NCI-H1105 (cell line): ENCODE results near the gene DBF4B.
"Not testable (repeated sequence)": the region's sequence is repeated elsewhere in the genome, so short reads cannot be mapped to it uniquely, and the experiment has no call there.

ENCODE experiments used
- DNase-seq: peaks from one replicate; lab custom pipeline; 2025; lab: John Stamatoyannopoulos, UW

Gene DBF4B

DNA sequence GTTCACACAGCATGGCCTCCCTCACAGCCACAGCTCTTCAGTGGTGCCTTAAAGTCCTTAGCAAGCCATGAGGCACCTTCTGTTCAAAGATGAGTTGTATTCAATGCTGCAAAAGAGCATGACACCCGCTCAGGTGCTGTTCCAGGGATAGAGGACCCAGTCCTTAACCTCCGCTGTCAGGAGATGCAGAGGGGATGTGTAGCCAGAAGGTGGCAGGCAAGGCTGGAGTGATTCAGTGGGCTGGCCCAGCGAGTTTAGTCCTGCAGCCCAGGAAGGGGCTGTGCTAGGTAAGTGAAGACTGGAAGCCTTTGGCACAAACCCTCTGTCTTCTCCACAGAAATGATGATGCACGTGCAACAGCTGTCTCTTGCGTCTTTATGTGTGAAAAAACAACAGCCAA, 25.3 kb downstream of the DBF4B start:
- no peak for DNase-seq

DNA sequence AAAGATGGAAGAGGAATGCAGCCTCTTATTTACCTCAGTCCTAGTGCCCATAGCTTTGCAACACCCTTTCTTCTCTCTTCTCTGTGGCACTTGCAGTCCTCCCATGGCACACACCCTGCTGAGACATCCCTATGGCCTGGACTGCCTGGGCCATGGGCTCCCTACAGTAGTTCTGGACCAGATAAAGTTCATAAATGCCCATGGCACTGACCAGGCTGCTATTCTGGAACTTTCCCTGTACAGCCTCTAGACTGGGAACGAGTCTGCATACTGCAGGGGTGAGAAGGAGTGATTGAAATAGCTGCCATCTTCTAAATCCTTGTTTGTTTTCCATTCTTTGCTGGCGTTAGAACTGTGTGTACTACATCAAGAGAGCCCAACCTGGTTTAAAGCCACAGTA, 25.8 kb downstream of the DBF4B start:
- no peak for DNase-seq

DNA sequence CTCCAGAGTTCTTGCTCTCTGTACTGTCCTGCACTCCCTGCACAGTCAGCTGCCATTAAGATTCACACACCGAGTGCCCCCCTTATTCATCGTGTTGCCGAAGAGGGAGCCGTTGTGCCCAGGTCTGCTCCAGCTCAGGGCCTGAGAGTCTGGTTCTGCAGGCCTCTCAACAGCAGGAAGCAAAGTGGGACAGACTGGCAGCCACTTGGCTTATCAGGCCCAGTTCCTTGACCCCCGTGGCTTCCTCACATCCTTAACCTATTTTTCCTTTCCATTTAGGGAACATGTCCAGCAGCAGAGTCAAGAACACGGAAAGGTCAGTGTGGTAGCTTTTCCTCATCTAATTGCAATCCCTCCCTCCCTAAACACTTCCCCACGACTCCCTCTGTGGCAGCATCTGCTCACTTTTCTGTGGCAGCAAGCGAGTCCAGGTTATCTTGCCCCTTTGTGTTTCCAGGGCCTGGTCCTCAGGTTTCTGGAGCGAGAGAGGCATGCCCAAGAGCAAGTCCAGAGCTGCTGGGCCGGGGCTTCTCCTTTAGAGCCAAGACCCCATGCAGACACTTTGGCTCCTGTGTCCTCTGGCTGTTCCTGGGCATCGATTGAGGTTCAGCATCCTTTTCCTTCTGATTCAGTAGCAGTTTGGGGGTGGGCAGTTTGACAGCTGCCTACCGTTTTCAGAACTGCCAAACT, 28.2 kb downstream of the DBF4B start:
- no peak for DNase-seq

DNA sequence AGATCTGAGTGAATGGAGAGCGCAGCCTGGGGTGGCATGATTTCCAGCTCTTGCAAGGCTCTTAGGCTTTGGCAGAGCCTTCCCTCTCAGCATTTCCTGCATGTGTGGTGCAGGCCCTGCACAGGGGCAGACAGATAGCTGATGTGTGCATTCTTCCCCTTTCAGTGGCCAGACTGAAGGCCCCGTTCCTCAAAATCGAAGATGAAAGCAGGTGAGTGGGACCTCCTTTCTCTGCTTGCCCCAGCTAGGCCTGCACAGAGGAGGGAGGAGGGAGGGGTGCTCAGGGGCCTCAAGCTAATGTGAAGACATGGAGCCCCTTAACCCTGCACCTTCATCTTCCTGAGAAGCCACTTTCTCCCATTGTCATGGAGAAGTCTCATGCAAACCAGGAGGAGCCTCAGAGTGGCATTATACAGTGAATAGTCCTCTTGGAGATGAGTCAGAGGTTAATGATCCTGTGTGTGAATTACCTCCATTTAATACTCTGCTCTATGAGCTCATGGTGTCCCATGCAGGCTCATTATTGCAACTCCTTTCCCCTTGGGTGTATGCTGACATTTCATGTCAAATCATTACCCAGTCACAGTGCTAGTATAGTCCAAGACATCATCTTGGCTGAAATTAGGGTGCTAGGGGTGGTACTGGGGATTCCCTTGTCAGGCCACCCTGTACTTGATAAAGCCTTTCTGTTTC, 29.9 kb downstream of the DBF4B start:
- DNase-seq = no peak

DNA sequence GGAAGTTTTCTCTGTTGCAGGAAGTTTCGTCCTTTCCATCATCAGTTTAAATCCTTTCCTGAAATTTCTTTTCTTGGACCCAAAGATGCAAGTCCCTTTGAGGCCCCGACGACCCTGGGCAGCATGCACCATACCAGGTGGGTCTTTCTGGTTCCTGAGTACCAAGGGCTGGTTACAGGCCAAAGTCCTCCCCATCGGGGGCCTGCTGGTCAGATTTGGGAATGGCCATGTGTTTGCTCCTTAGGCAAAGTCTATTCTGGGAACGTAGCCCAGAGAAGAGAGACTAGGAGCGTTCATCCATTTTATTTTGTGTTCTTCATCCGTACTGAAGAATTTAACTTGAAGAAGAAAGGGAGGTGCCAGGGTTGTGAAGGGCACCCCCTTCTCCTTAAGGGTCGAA, 32.9 kb downstream of the DBF4B start:
- DNase-seq = no peak

DNA sequence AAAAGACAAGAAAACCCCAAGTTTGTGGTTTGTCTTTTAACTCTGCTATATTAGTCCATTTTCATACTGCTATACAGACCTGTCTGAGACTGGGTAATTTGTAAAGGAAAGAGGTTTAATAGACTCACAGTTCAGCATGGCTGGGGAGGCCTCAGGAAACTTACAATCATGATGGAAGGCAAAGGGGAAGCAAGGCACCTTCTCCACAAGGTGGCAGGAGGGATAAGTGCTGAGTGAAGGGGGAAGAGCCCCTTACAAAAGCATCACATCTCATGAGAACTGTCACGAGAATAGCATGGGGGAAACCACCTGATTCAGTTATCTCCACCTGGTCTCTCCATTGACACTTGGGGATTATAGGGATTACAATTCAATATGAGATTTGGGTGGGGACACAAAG, 36.8 kb downstream of the DBF4B start:
- DNase-seq = no peak

DNA sequence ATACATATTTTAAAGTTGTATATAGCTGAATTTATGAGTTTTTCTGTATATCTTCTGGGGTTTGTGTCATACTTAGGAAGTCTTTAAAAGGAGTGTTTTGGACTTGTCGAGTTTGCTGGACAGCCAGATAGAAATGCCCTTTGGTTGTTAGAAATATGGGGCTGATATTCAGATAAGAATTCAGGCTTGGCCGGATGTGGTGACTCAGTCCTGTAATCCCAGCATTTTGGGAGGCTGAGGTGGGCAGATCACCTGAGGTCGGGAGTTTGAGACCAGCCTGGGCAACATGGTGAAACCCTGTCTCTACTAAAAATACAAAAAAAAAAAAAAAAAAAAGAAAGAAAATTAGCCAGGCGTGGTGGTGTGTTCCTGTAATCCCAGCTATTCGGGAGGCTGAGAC, 37.3 kb downstream of the DBF4B start:
- DNase-seq = not testable (repeated sequence)

DNA sequence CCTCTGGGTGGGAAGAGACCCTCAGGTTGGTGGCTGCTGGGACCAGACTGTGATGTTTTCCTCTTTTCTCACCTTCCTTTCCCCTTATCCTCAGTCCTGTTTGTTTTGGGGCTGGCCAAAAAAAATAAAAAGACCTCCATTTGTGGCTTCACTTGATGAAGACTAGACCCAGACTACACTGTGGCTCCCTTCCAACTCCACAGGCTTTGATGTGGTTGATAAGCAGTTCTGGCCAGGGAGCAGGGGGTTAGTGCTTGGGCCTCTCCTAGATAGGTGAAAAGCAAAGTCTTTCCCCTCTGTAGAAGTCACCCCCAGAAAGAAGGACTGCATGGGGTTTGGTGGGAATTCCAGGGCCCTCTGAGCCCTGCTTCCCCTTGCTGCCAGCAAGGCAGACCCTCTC, 39.1 kb downstream of the DBF4B start:
- DNase-seq = no peak

DNA sequence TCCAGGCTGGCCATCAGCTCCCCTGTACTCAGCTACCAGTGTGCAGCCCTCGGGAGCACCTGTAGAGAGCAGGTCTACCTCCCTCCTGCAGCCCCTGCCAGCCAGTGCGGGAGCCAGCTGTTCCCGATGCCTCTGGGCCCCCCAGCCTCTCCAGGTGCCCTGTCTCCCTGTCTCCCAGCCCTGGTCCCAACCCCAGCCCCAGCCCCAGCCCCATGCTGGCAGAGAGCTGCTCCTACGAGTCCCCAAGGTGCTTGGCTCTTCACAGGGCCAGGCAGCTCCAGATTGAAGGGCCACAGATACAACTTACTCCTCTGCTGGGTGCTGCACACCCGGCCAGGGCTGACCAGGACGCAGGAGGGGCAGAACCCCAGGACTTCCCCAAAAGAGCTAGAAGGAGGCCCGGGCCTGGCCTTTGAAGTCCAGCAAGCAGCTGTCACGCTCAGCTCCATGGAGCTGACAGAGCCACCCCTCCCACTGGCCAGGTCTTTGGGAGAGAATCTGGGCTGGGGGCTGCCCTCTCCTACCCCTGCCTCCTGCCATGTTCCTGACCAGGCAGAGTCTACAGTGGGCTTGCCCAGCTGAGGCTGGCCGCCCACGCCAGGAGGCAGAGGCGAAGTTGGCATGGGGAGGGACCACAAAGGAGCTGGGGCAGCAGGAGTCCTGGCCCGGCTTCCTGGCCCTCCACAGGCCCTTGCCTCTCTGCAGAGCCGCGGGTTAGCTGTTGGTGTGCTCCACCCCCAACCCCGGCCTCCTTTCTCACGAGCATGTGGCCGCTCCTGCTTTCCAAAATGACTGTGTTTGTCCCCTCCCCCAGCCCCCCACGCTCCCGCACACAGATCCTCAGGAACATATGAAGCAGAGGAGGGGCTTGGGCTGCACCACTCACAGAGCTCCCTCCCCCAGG, 40.9 kb downstream of the DBF4B start:
- DNase-seq = no peak

DNA sequence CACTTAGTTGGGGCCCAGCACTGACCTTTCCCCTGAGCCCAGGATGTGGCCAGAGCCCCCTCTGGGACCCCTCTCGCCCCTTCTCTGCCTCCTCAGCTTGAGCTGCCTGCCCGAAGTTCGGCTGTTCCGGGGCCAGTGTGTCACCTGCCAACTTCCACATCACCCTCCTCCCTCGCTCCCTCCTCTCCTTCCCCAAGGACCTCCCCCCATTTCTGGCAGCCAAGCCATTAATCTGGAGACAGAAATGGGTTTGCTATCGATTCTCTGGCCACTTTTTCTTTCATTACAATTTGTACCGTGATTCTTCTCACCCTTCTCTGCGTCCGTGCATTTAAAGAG, 41.5 kb downstream of the DBF4B start:
- DNase-seq = no peak

DNA sequence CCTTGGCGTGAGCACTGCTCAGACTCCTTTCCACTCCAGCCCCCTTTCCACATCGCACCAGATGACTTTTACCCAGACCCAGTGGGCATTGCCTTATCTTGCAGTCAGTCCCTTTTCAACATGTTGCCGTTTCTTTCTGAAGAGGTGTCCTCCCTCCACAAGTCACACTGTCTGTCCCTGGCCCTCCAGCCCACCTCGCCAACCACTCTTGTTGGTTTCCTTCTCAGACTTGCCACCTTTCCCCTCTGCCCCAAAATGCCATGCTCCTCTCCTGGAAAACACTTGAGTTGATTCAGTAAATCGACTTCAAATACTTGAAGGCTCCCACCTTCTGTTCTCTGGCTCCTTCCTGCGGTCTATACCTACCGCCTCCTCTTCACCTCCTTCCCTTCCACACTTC, 42.9 kb downstream of the DBF4B start:
- no peak for DNase-seq

DNA sequence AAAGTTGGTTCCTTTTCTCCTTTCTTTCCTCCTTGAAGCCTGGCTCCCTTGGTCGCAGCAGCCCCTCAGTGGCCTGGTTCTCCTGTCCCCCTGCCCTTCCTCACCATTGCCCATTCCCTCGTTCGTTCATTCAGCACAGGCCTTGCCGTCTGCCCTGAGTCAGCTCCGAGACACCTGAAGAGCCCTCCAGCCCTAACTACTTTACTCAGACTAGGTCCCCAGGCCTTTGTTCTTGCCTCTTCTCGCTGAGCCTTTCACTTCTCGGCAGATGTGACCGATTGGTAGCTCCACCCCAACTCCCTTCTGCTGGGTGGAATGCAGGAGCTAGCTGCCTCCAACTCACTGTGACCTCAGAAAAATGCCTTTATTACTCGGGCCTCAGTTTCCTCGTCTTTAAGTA, 43.3 kb downstream of the DBF4B start:
- DNase-seq = no peak

DNA sequence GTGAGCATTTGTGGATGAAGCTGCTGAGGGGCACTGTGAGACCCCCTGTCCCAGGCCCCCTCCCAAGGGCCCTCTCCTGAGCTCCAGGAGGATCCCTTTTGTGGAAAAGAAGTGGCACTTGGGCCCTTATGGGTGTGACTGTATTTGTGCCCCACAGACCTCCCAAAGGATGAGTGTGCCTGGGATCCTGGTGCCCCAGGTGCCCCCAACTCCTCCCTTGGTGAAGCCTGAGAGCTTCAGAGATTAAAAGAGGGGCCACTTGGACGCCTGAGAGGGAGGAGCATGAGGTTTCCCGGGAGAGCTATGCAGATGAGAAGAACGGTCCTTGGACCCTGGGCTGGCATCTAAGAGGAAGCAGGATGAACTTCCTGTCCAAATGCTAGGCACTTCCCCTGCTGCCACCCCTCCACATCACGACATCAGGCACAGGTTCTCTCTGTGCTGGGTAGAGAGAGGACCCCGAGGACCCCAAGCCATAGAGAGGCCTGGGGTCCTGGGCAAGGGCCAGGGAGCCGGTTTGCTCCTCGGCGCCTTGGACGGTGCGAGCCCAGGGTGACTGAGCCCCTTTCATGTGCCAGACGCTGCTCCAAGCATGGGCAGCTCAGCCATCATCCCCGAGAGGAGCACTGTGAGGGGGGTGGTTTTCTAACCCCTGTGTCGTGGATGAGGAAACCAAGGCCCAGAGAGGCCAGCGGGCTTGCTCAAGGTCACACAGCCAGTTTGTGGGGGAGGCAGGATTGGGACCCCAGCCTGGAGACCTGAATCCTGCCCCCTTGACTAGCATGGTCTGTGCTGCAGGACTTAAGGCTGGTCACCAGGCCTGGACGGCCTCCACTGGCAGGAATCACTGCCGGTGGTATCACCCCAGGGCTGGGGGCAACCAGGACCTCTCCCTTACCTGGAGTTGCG, 44.7 kb downstream of the DBF4B start:
- no peak for DNase-seq

DNA sequence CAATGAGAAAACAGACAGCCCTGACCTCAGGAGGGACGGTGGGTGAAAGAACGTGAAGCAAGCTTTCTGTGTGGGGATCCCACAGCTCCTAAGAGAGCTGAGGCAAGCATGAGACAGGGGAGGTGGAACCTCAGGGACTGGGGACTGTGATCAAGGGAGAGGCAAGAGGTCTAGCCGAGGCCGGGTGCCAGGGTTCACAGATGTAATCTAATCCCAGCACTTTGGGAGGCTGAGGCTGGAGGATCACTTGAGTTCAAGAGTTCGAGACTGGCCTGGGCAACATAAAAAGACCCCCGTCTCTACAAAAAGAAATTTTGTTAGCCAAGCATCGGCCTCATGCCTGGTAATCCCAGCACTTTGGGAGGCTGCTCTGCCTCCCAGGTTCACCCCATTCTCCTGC, 45.8 kb downstream of the DBF4B start:
- DNase-seq = no peak

DNA sequence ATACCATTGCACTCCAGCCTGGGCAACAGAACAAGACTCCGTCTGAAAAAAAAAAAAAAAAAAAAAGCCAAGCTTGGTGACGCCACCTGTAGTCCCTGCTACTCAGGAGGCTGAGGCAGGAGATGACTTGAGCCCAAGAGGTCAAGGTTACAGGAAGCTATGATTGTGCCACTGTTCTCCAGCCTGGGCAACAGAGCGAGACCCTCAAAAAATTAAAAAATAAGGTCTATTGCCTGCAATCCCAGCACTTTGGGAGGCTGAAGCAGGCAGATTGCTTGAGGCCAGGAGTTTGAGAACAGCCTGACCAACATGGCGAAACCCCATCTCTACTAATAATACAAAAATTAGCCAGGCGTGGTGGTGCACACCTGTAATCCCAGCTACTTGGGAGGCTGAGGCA, 46.7 kb downstream of the DBF4B start:
- DNase-seq = not testable (repeated sequence)

DNA sequence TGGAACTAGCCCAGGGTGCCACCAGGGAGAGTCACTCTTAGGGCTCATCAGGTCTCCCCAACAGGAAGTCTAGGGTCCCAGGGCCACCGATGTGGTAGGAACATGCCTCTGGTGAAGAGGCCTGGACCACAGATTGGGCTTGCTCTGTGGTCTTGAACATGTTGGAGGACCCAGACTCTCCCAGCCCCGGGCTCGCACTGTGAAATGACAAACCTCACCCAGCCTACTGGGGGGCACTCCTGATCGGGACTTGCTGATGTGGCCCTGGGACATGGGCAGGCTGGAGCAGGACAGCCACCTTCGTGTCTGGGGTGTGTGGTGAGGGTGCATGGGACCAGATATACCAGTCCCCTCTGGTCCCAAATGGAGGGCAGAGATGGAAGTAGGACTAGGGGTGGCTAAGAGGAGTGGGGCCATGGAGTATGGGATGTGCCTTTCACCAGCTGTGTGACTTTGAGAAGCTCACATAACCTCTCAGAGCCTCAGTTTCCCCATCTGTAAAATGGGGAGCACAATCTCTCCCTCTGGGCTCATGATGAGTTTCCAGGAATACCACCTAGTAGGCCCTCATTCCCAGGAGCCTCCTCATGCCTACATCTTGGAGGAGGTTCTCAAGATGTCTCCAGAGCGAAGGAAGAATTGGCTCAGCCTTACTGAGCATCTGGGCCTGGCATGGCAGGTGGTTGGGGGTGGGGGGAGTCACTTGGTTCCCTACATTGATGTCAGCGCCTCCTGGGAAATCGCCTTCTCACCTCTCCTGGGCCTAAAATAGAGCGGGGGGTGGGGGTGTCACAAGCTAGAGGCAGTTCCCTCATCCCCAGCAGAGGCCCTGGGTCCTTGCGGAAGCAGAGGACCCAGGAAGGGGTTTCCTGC, 48.8 kb downstream of the DBF4B start:
- DNase-seq = no peak

DNA sequence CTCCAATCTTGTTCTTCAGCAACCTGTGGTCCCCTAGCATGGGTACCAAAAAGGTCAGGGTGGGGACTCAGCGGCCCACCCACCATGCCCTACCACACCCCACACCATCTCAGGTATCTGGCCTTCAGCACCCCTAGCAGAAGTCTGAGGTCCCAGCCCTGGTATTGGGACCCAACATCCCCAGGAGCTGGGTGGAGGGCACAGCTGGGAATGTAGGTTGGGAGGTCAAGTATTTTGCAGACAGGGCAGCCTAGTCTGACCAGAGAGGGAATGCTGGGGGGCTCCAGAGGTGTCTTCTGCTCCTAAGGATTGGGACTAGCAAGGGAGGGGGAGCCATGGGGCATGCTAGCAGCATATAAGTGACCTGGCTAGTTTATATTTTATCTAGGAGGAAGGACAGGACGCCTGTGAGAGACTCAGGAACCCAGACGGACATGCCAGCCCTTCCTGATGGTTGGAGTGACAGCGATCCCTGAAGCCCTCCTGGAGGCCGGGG, 49.5 kb downstream of the DBF4B start:
- no peak for DNase-seq

DNA sequence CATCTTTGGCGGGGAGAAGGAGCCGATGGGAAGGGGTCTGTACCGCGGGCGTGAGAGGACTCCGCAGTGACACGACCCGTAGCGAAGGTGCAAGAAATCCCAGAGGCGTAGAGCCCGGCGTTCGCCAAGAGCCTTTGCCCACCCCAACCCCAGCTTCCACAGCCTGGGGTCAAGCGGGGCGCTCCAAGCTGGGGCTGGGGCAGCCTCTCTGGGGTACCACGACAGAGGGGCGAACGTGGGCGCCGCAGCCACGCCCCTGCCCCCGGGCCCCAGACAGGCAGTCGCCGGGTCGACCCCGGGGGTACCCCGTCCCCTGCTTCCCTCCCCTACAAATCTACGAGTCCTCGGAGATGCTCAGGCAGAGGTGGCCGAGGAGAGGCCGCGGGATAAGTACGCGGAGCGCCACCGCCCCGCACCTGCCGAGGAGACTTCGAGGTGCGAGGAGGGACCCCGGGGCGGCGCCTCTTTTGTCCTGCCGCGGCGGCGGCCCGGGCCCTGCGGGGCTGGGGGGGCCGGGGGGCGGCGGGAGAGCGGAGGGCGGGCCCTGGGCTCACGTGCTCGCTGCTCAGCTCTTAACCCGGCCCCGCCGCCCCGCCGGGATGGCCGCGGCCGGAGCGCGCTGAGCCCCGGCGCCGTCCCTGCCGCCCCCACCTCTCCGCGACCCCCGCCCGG, 50.1 kb downstream of the DBF4B start, which contains the start of gene ADAM11:
TSS of gene ADAM11 (plus strand) at position 575 of the 672 bp plus-strand sequence. CDS start 212 bp downstream, outside the sequence.
- DNase-seq = no peak

DNA sequence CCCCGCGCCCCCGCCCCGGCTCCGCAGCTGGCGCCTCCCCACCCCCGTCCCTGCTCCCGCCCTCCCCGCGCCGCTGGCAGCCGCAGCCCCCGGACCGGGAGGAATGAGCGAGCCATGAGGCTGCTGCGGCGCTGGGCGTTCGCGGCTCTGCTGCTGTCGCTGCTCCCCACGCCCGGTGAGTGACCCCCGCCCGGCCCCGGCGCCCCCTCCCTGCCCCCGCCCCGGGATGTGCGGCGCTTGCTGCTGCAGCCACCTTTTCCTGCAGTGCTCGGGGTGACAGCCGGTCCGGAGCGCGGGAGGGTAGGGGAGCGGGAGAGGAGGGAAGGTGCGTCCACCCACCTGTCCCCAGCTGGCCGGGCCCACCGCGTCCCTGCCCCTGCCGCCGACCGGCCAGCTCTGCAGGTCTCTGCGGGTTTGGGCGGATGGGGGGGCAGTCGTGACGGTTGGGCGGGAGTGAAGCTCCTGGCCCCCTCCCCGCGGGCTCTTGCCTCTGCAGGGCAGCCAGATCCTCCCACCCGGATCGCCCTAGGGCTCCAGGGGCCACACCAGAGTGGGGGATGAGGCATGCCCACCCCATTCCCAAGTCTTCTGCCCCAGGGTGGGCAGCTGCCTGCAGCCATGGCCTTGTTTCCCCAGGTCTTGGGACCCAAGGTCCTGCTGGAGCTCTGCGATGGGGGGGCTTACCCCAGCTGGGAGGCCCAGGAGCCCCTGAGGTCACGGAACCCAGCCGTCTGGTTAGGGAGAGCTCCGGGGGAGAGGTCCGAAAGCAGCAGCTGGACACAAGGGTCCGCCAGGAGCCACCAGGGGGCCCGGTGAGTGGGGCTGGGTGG, 50.8 kb downstream of the DBF4B start:
- DNase-seq = no peak
